HG03108 (cell line): ENCODE results near the gene CAMK1D.

Source experiments
- ATAC-seq: cut with Tn5 transposase; IDR thresholded peaks from one replicate; pipeline ENCODE4 v1.9.1; 2021; ENCODE audit warnings: moderate library complexity; ENCODE audit not compliant: unreplicated experiment

Gene CAMK1D

DNA sequence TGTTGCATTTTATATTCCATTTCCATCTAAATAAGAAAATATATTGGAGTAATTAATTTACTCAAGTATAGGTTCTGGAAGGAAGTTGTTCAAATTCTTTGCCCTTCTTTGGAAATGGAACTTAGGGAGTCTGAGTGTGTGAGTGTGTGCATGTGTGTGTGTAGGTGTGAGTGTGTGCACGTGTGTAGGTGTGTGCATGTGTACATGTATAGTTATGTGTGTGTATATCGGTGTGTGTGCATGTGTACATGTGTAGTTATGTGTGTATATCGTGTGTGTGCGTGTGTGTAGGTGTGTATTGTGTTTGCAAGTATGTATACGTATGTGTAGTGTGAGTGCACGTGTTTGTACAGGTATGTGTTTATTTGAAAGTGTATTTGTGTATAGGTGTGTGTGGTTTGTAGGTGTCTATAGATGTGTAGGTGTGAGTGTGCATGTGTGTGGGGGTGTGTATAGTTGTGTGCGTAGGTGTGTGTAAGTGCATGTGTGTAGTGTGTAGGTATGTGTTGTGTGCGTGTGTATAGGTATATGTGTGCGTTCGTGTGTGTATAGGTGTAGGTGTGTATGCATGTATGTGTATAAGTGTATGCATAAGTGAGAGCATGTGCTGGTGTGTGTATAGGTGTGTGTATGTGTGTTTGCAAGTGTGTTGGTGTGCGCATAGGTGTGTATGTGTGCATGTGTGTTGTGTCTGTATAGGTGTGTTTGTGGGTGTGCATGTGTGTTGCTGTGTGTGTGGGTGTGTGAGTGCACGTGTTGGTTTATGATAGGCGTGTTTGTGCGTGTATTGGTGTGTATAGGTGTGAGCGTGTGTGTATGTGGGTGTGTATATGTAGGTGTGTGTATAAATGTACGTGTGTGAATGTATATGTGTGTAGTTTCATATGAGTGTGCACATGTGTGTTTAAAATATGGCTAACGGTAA lies 266.2 kb downstream of the CAMK1D start:
- ATAC-seq = no peak

DNA sequence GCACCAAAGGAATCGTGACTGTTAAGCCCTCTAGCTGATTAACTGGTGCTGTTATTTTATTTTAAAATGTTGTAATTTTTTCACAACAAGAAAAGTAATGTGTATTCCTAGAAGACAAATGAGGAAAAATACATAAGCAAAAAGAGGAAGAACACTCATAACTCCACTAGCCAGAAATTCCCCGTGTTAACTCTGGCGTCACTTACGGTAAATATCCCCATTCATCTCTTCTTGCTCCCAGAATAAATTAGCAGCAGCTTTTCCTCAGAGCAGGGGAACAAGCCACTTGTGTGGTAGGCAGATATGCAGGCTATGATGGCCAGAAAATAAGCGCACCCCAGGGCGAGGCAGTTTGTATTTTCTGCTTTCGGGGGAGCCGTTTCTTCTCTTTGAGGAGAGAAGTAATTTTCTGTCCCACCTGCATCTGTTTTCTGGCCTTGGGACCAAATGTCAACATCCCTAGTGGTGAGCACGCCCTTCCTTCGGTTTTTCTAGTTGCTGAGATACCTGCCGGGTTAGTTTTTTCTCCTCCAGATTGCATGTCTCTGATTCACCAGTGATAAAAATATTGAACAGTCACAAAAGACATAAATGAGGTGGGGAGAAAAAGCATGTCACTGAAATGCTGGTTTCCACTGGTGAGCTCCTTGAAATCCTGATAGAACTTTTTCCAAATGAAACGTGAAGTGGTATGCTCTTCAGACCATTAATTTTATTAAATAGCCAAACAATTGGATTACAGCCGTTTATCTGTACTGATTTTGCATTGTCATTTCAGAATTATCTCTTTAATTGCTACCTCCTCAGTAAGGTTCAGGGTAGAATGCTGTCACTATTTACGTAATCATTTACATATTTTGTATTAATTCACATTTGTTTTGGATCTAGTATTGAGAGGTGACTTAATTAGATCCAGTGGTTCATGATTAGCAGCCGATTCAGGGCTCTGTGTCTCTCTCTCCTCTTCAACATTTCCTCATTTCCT lies 268.1 kb downstream of the CAMK1D start:
- ATAC-seq = no peak

DNA sequence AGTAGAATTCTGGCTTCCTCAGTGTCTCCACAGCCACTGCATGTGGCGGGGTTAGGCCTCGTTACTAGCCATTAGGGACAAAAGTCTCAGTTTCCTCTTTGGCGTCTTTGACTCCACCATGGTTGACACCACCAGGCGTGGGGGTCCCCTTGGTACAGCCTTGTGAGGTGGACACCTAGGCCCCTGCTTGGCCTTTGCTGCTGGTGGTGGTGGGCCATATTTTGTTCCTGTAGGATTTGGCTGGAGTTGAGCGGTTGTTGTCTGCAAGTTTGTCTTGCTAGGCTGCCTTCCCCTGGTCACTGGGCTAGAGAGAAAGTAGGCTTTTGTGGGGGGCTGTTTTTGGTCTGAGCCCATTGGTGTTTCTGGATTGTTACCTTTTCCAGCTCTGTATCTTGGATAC lies 272.7 kb downstream of the CAMK1D start:
- no peak for ATAC-seq

DNA sequence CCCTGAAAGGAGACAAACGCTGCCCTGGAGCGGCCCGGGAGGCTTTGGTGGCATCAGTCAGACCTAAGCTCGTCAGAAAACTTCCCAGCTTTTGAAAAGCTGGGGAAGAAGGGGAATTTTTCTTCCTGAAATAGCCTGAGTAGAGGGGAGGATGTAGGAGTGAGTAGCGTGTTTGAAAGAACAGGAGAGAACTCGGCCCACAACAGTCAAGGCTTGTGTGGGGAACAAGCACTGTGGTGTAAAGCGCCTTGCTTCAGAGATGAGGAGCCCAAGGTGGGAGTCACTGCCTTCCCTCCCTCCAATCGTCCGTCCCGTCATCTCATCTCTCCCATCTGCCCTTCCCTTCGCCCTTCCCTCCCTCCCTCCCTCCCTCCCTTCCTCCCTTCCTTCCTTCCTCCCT lies 273.3 kb downstream of the CAMK1D start:
- no peak for ATAC-seq

DNA sequence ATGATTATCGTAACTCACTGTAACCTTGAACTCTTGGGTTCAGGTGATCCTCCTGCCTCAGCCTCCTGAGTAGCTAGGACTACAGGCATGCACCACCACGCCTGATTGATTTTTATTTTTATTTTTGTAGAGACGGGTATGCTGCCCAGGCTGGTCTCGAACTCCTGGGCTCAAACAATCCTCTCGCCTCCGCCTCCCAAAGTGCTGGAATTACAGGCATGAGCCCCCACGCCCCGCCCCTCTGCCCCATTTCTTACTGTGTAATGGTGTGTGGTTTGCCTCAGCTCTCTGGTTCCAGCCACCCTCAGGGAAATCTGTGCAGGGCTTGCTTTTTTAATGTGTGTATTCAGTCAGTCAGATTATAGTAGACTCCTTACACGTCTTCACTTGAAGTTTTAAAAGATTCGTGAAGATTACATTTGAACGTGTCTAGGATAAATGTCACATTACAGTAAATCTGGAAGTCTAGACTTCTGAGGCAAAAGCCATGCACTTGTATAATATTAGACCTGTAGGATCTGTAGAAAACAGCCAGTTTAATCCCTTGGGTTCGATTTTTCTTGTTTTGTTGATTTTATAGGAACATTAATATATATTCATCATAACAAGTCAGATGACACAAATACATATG lies 276.2 kb downstream of the CAMK1D start:
- no peak for ATAC-seq

DNA sequence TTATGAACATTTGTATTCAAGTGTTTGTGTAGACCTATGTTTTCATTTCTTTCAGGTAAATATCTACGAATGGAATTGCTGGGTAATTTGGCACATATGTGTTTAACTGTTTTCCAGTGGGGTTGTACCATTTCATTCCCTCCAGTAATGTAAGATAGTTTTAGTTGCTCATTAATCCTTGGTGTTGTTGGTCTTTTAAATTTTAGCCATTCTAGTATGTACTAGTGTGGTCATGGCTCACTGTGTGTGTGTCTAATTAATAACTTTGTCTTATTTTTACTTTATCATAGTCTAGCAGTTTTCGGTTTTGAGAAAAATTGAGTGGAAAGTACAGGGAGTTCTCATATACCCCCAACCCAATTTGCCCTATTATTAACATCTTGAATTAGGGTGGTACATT lies 278.8 kb downstream of the CAMK1D start:
- peak; percentile 56 for ATAC-seq

DNA sequence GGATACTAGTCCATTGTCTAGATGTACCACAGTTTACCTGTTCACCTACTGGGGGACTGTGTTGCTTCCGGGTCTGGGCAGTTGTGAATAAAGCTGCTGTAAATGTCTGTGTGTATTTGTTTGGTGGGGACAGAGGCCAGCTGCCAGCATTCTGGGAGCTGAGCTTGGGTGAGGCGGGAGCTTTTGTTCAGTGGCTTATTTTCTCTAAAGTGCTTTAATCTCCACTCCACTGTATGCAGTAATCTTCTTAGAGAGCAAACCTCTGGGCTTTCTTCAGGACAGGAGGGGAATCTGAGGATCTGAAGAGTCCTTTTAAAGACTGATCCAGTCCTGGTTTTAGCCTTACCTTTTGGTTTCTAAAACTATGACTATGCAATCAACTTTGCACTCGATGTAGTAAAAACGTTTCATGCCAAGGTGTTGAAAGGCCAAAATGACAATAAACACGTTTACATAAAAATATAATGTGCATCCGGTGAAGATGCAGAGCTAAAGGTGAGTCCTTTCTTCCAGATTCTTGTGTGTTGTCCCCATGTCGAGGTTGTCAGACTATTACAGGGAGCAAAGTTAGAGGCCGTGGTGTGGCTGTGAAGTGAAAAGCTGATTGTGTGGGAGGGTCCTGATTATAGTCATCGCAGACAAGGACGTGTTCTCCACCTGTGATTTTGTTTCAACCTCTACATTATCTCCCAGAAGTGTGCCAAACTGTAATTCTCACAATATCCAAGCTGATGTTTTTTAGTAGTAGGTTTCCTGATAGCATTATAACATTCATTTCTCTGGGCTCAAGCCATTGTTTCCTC lies 279.8 kb downstream of the CAMK1D start:
- ATAC-seq = no peak

DNA sequence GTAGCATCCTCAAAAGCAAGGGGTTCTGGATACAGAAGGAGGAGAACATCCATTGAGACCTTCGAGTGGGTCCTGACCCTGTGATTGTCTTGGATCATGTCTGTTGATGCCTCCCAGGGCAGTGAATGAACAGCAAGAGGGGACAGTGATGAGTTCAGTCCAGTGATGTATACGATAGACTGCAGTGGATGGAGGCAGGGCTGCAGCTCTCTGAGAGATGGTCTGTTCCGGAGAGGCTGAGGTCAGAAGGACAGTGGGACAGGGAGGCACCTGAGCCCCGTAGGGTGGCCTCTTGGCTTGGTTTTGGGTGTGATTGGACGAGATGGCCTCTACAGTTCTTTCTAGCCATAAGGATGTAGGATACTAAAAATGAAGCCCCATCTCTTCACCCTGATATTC lies 280.4 kb downstream of the CAMK1D start:
- ATAC-seq = no peak

DNA sequence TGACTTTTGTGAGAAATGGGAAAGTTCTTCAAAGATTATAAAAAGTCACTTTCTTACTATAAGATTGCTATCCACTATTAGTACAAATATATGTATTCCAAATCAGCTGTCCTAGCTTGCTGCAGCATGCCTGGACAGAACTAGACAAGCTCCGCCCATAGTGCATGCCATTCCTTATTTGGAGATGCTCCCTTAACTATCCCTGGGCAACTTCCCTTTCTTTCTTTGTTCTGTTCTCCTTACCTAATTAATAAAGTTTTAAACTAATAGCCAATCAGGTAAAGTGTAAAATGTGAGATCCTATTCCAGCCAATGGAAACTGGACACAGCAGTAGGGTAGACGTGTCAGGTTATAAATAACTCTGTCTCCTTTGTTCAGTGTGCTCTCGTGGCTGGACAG lies 281.9 kb downstream of the CAMK1D start:
- ATAC-seq = no peak

DNA sequence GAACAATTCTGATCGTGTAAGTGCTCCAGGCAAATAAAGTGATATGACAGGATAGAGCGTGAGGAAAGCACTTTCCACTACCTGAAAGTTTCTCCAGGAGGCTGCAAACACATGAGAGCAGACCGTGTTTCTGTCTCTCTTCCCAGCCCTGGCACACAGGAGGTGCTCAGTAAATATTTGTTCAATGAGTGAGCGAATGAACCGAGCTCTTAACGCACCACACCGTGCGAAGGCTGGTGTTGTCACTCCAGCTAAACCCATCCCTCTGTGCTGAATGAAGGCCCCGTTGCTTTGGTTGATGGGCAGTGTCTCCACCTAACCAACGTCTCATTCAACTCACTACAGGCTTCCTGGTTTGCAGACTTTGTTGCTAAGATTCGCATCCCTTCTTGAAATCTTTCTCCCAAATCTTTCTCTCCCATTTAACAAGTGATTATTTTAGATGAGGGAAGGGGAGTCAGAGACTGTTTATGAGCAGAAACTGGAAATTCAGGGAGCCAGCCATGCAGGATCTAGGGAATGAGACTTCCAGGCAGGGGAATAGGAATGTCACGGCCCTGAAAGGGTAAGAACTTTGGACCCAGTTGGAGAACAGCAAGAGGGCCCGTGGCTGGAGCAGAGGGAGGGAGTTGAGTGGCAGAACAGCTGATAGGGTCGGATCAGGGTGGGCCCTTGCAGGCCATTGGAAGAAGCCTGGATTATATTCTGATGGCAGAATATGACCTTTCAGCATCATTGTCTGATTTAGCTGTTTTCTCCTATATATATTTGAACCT lies 282.6 kb downstream of the CAMK1D start:
- ATAC-seq = no peak

DNA sequence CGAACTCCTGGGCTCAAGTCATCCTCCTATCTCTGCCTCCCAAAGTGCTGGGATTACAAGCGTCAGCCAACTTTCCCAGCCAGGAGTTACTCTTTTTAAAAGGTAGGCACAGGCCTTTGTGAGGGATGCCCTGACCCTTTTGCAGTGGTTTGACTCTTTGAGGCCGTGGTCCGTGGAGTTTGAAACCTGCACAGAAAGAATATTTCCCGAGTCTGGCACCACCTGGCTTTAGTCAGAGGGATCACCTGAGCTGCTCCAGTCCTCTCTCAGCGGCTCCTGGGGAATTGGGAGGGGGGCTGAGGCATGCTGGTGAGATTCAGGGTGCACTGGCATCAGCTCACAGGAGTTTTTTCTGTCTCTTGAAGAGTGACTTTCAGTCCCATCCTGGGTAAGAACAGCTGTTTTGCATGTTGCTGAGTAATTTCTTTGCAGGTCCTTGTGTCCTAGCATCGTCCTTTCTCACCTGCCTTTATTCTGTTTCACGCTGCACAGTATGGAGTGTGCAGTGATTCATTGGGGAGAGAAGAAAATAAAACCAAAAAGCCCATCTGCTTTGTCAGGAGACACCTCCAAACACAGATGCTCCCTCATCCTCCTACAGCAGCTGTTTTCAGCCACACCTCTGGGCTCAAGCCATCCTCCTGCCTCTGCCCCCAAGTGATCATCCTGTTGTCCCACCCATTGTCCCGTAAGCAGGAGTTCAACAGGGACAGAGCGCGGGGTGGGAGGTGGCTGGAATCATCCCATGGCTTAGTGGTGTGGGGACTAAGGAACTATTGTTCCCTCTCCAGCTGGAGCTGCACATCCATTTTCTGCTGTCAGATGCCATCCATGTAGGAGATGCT lies 284.7 kb downstream of the CAMK1D start:
- no peak for ATAC-seq

DNA sequence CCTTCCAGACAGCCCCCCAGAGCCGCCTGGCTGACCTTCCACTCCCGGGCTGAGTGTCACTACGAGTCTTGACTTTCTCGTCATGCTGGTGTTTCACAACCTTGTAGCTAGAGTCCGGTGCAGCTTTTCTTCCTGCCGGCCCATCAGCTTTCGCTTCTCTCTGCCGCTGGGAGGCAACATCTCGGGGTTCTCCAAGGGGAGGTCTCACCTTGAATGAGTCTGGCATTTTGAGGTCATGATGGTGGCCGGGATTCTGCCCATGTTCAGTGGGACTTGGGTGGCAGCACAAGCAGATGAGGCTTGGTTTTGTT lies 285.2 kb downstream of the CAMK1D start:
- ATAC-seq = no peak

DNA sequence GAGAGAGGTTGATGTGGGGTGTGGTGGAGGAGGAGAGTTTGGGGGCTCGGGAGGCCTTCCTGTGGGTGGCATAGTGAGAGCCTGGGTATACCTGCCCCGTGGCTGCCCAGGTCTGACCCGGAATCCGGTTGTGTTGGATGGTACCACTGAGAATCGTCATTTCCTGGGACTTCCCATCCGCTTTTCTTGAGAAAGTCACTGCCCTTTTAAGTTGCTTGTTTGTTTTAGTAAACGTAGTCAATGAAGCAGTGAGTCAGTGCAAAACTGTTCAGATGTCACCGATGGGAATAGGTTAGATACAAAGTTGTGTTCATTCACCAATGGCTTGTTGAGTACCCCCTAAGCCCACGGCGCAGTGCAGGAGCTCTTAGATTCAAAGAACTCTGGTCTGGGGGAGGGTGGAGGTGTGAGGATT lies 285.8 kb downstream of the CAMK1D start:
- no peak for ATAC-seq

DNA sequence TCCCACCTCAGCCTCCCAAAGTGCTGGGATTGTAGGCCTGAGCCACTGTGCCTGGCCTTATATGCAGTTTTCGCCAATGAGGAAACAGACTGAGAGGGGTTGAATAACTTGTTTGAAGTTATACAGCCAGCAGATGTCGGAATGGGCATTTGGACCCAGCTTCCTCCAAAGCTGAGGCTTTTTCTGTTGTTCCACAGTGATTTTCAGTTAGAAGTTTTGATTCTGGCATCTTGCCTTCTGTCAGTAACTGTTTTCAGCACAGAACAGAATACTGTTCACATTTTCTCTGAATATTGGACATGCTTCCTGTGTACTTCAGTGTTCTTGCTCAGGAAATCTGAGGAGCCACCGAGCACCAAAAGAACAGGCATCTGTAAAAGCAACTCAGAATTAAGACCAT lies 287.2 kb downstream of the CAMK1D start:
- ATAC-seq = no peak

DNA sequence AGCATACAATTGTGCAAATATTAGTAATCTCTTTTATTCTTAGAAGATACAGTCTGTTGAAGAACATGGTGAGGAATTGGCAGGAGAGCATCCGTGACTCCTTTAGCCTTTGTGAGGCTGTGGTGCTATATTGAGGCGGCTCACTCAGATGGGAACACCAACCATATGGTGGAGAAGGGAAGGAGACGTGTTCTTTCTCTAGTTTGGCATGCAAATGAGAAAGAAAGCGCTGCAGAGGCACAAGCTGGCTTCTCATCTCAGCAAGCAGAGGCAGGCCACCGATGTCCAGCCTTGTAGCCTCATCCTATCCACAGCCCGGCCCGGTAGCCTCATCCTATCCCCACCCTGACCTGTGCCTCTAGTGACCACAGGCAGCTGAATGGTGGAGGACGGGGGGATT lies 288.3 kb downstream of the CAMK1D start:
- no peak for ATAC-seq

DNA sequence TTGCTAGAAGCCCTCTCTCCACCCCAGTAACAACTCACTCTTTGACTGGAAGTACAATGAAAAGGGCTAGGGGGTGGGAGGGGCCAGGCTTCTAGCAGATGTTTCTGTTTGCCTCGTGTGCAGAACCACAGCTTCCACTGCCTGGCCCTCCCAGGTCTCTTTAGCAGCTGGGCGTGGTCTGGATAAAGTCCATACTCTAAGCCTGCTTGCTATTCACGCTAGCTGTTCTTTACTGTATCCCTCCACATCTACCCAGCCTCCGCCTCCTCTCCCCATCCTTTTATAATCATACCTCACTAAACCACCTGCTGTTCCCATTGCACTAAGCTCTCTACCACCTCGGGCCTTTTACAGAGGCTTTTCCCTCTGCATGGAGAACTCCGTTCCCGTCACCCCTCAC lies 288.8 kb downstream of the CAMK1D start:
- no peak for ATAC-seq

DNA sequence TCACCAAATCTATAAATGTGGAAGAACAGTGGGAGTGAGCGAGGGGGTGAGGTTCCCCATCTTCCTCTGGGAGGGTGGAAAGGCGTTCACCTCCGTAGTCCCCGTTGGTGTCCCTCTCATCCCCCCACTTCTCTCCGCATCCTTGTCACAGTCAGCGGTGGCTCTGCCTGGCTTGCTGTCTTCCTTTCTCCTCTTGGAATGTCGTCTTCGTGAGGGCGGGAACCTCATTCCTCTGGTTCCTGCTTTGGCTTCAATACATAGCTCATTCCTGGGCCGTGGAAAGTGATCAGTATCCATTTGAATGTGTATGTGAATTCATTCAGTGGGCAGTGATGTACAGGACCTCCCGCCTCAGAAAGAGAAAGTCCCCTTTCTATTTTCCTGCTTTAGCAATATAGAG lies 289.4 kb downstream of the CAMK1D start:
- ATAC-seq = no peak

DNA sequence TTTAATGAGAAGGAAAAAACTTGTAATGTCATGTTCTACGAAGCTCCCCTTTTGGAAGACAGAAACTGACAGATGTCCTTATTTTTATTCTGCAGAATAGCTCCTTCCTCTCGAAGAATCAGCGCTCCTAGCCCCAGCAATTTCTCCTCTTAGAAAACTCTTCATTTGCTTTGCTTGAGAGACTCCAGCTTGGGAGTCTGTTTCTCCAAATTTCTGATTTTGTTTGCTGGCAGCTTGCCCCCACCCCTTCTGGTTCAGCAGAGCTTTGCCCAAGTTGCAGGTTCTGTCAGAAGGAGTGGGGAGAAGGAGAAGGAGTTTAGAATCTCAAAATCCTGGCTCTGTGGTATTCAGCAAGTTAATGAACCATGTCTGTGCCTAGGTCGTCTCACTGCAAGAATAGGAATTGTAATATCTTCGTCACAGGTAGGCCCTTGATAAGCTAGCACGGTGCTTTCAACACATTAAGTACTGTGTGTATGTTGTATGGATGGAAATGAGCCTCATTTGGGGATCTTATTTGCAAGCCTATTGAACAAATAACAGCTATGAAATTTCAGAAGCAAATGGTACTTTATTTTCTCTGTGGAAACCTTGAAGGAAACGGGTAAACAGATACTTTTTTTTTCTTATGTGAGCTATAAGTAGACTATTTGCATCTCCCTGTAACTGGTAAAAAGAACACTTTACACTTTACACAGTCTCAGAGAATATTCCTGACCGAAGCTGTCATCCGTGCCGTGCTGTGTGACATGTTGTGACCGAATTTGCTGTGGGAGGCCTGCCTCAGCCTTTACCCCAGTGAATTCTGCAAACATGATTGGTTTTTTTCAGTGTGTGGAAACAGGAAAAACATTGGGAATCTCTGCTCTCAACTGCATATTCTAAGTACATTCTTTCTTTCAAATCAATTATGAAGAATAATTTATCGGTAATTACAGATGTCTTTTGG lies 290.9 kb downstream of the CAMK1D start:
- no peak for ATAC-seq
